A549 (cell line): ENCODE results near the gene REG3G. TPM values are rescaled to one million over a fixed set of nuclear protein-coding genes. Genes with fewer than 3 reads are reported as not detected.
A peak's percentile ranks its signal among the peaks of the same experiment; 100 is the strongest.

Experiments used
- ATAC-seq, 2 experiments: fragments of 200-7000 bp in 1 of 2; fragments of >200 bp in 1 of 2; cut with Nextera tagmentation in 1 of 2; cut with Tn5 transposase in 1 of 2; 3 replicates each; pipeline versions ENCODE4 v1.8.0 to v1.9.1; 2018 to 2020; ENCODE audit warnings: mild to moderate bottlenecking in 1 of 2, moderate library complexity in 1 of 2
- CTCF ChIA-PET: fragments of 300-600 bp; sonication (Branson Sonifier 250); formaldehyde crosslinking; extraction: SDS; loops from one replicate; lab custom pipeline; 2021; ENCODE audit warnings: antibody characterized with exemption, inconsistent platforms; lab: Yijun Ruan, JAX
- POLR2A ChIA-PET: fragments of 350-600 bp; formaldehyde crosslinking; extraction: SDS; loops from one replicate; lab custom pipeline; 2021; ENCODE audit warnings: antibody characterized with exemption, inconsistent platforms; lab: Yijun Ruan, JAX
- DNase-seq, 2 experiments: peaks; one replicate each; pipeline versions ENCODE4 v3.0.0 to v3.0.0-alpha.2; 2011 to 2016; ENCODE audit warnings: low read depth in 1 of 2, low spot score in 1 of 2
- FAIRE-seq: peaks from 2 replicates; lab custom pipeline; 2011; peaks lifted over from hg19 to GRCh38; lab: Jason Lieb, UNC
- H3K27ac ChIP-seq, 2 experiments: fragments of >200 bp; sonication (Bioruptor Twin); formaldehyde crosslinking; 3 replicates each; pipeline ENCODE4 v1.5.1; 2016 to 2017
- H3K4me1 ChIP-seq: fragments of >200 bp; sonication (Bioruptor Twin); formaldehyde crosslinking; 3 replicates; pipeline ENCODE4 v1.6.1; 2016
- H3K4me2 ChIP-seq: fragments of >200 bp; sonication (Bioruptor Twin); formaldehyde crosslinking; 3 replicates; pipeline ENCODE4 v1.6.1; 2016
- H3K4me3 ChIP-seq: fragments of >200 bp; sonication (Bioruptor Twin); formaldehyde crosslinking; 3 replicates; pipeline ENCODE4 v1.5.1; 2016
- H3K9me3 ChIP-seq: fragments of >200 bp; sonication (Bioruptor Twin); formaldehyde crosslinking; 3 replicates; pipeline ENCODE4 v1.6.1; 2016
- BCL3 ChIP-seq: fragments of >200 bp; sonication (Bioruptor Twin); formaldehyde crosslinking; IDR thresholded peaks from 3 replicates; pipeline ENCODE4 v1.6.1; 2016
- CHD2 ChIP-seq: fragments of 150-350 bp; IDR thresholded peaks from 2 replicates; pipeline ENCODE4 v1.6.1; 2014; ENCODE audit warnings: low read length; ENCODE audit not compliant: partially characterized antibody
- CHD4 ChIP-seq: fragments of 200-600 bp; sonication (generic); IDR thresholded peaks from 2 replicates; pipeline ENCODE4 v1.6.1; 2016; ENCODE audit warnings: antibody characterized with exemption, mild to moderate bottlenecking, borderline replicate concordance
- E2F6 ChIP-seq: IDR thresholded peaks from 2 replicates; pipeline ENCODE4 v1.6.1; 2012; ENCODE audit warnings: low read depth, borderline replicate concordance
- EHMT2 ChIP-seq: fragments of 200-600 bp; sonication (generic); IDR thresholded peaks from 2 replicates; pipeline ENCODE4 v1.6.1; 2016; ENCODE audit warnings: antibody characterized with exemption, low read depth, mild to moderate bottlenecking, moderate library complexity
- ELK1 ChIP-seq: fragments of 150-350 bp; IDR thresholded peaks from 2 replicates; pipeline ENCODE4 v1.6.1; 2014; ENCODE audit warnings: low read depth, mild to moderate bottlenecking, low read length
- EP300 ChIP-seq, 2 experiments: fragments of >200 bp; sonication (Bioruptor Twin); formaldehyde crosslinking; IDR thresholded peaks; 2 replicates in 1 of 2; 3 replicates in 1 of 2; pipeline ENCODE4 v1.6.1; 2016 to 2017
- GATA3 ChIP-seq: IDR thresholded peaks from 2 replicates; pipeline ENCODE4 v1.6.1; 2012; ENCODE audit warnings: borderline replicate concordance
- HEYL ChIP-seq: fragments of 250-450 bp; sonication (Bioruptor Pico); IDR thresholded peaks from 2 replicates; pipeline ENCODE4 v1.8.0; 2021; ENCODE audit warnings: mild to moderate bottlenecking, moderate library complexity
- KDM1A ChIP-seq: fragments of 200-600 bp; sonication (generic); IDR thresholded peaks from 2 replicates; pipeline ENCODE4 v1.6.1; 2016; ENCODE audit warnings: low read depth, mild to moderate bottlenecking
- MAFK ChIP-seq: fragments of 450-650 bp; IDR thresholded peaks from 2 replicates; pipeline ENCODE4 v1.6.1; 2014; ENCODE audit not compliant: partially characterized antibody
- NR3C1 ChIP-seq: fragments of >200 bp; sonication (Bioruptor Twin); formaldehyde crosslinking; IDR thresholded peaks from 3 replicates; pipeline ENCODE4 v1.6.1; 2017
- PHF8 ChIP-seq: fragments of 200-600 bp; sonication (generic); IDR thresholded peaks from 2 replicates; pipeline ENCODE4 v1.6.1; 2016; ENCODE audit warnings: low read depth, mild to moderate bottlenecking, antibody characterized with exemption, moderate library complexity, borderline replicate concordance
- RCOR1 ChIP-seq: fragments of 150-350 bp; IDR thresholded peaks from 2 replicates; pipeline ENCODE4 v1.6.1; 2014; ENCODE audit warnings: antibody characterized with exemption, low read length, low read depth
- SREBF2 ChIP-seq: fragments of 450-650 bp; IDR thresholded peaks from 2 replicates; pipeline ENCODE4 v1.6.1; 2014; ENCODE audit warnings: mild to moderate bottlenecking, moderate library complexity
- TFCP2L1 ChIP-seq: fragments of 250-450 bp; sonication (Bioruptor Pico); IDR thresholded peaks from 2 replicates; pipeline ENCODE4 v1.5.0; 2021; ENCODE audit warnings: mild to moderate bottlenecking
- TP53 ChIP-seq: fragments of 250-450 bp; sonication (Bioruptor Pico); IDR thresholded peaks from 2 replicates; pipeline ENCODE4 v1.5.0; 2021; ENCODE audit warnings: mild to moderate bottlenecking, moderate library complexity
- USF2 ChIP-seq: fragments of 450-650 bp; IDR thresholded peaks from 2 replicates; pipeline ENCODE4 v1.6.1; 2014; ENCODE audit warnings: antibody characterized with exemption
- ZFP36 ChIP-seq: fragments of 450-650 bp; IDR thresholded peaks from 2 replicates; pipeline ENCODE4 v1.6.1; 2014; ENCODE audit warnings: borderline replicate concordance; ENCODE audit not compliant: partially characterized antibody
- ZNF302 ChIP-seq: fragments of 250-450 bp; sonication (Bioruptor Pico); IDR thresholded peaks from 2 replicates; pipeline ENCODE4 v1.9.0; 2021; ENCODE audit warnings: inconsistent platforms, mild to moderate bottlenecking, moderate library complexity
- WGBS: methylation state at CpG from one replicate; pipeline ENCODE4 v1.1.6; 2017; ENCODE audit errors: missing lambda C conversion rate; 5-methylcytosine and 5-hydroxymethylcytosine counted together
- polyA plus RNA-seq, 4 experiments: library from polyadenylated mRNA; depleted of rRNA in 3 of 4; stranded (reverse); fragments of >200 nt; fragmentation: RNase III in 1 of 4; extraction: RNeasy Plus Mini Kit Qiagen cat#74134 plus additional on column Dnase treatment in 1 of 4; gene quantifications; 2 replicates in 3 of 4; 3 replicates in 1 of 4; pipeline ENCODE4 v1.2.3, GENCODE V29; 2011 to 2017
- TF ChIP-seq, protein P1 (sequence below): IDR thresholded peaks from 2 replicates; pipeline ENCODE4 v1.6.1; 2012
- TF ChIP-seq, protein P2 (sequence below): IDR thresholded peaks from 2 replicates; pipeline ENCODE4 v1.6.1; 2012

Gene REG3G
- polyA plus RNA-seq, 2 of the 4 experiments (the other 2 are of a cell fraction) = not detected

- H3K4me3 ChIP-seq = no peak overlapping the region
- no peak for DNase-seq
- ATAC-seq = no peak
- no peaks in the 10 kb centered on the region for H3K9me3 ChIP-seq
- TF ChIP-seq BCL3 (no peak), KDM1A (no peak)
- ChIA-PET CTCF (no interaction called here), POLR2A (no interaction called here)
- FAIRE-seq = no peak
- no peak overlapping the region for H3K27ac ChIP-seq
- 3% methylated on average over 4 of the region's 4 CpGs for WGBS
- no peak overlapping the region for H3K4me2 ChIP-seq
- no peaks in the 10 kb centered on the region for H3K4me1 ChIP-seq
These were observed 42.7 kb upstream of the REG3G start for GRCh38 chr2:78982638-78983330.

GRCh38 chr2:78984386-78984785 lies 41.1 kb upstream of the REG3G start:
- FAIRE-seq = no peak
- TF ChIP-seq USF2 = no peak
- no peak for TF ChIP-seq RCOR1
- TF ChIP-seq EP300 (IDR thresholded peaks at IDR 0.05) = no peak
- no peak for TF ChIP-seq KDM1A
- no peak for TF ChIP-seq CHD2
- TF ChIP-seq SREBF2 = no peak
- no peak for TF ChIP-seq MAFK
- no peak for TF ChIP-seq TFCP2L1 (CRISPR knock-in tag)
- no peak for TF ChIP-seq CHD4
- TF ChIP-seq NR3C1 = no peak
- TF ChIP-seq GATA3 = no peak
- Histone ChIP-seq H3K27ac (no peak overlapping the region), H3K4me2 (no peak overlapping the region), H3K4me1 (no peaks in the 10 kb centered on the region), H3K4me3 (no peak overlapping the region), H3K9me3 (no peaks in the 10 kb centered on the region)
- WGBS = 24% methylated on average over 7 of the region's 7 CpGs
- no peak for DNase-seq
- no peak for ATAC-seq
- ChIA-PET POLR2A (no interaction called here), CTCF (no interaction called here)

GRCh38 chr2:78985558-78985957 lies 39.9 kb upstream of the REG3G start:
- ATAC-seq (no peak), FAIRE-seq (no peak), DNase-seq (no peak)
- ChIA-PET CTCF (no interaction called here), POLR2A (no interaction called here)
- Histone ChIP-seq H3K4me2 (no peak overlapping the region), H3K4me1 (no peaks in the 10 kb centered on the region), H3K27ac (no peak overlapping the region), H3K9me3 (no peaks in the 10 kb centered on the region), H3K4me3 (no peak overlapping the region)
- WGBS = 0% methylated on average over 1 of the region's 1 CpG
- TF ChIP-seq MAFK (peak; percentile 39), ELK1 (no peak), EHMT2 (no peak)

- WGBS = 9% methylated on average over 2 of the region's 2 CpGs
- Histone ChIP-seq H3K9me3 (no peaks in the 10 kb centered on the region), H3K4me1 (no peaks in the 10 kb centered on the region), H3K4me3 (no peak overlapping the region), H3K27ac (no peak overlapping the region), H3K4me2 (no peak overlapping the region)
- CTCF ChIA-PET = interaction anchor here (1.6 kb wide), 2 partner anchors 9 to 10 kb away, joined by 5 read pairs; no protein-coding TSS in a partner anchor
- TF ChIP-seq ZFP36 = no peak
- TF ChIP-seq E2F6 = no peak
- TF ChIP-seq TP53 (CRISPR knock-in tag) = no peak
- no peak for TF ChIP-seq BCL3
- TF ChIP-seq, protein P1, sequence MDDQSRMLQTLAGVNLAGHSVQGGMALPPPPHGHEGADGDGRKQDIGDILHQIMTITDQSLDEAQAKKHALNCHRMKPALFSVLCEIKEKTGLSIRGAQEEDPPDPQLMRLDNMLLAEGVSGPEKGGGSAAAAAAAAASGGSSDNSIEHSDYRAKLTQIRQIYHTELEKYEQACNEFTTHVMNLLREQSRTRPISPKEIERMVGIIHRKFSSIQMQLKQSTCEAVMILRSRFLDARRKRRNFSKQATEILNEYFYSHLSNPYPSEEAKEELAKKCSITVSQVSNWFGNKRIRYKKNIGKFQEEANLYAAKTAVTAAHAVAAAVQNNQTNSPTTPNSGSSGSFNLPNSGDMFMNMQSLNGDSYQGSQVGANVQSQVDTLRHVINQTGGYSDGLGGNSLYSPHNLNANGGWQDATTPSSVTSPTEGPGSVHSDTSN = no peak
- no peak for TF ChIP-seq HEYL (CRISPR knock-in tag)
- TF ChIP-seq EP300 (IDR thresholded peaks at IDR 0.05) = no peak
- TF ChIP-seq ELK1 = no peak
- no peak for TF ChIP-seq ZNF302 (CRISPR knock-in tag)
- TF ChIP-seq, protein P2, sequence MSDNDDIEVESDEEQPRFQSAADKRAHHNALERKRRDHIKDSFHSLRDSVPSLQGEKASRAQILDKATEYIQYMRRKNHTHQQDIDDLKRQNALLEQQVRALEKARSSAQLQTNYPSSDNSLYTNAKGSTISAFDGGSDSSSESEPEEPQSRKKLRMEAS = no peak
- no peak for TF ChIP-seq PHF8
- no peak for DNase-seq
- ATAC-seq = no peak
- FAIRE-seq = no peak
- POLR2A ChIA-PET = no interaction called here
These were observed 36.5 kb upstream of the REG3G start for GRCh38 chr2:78989051-78989450.
